Measurements from ENCODE around the gene DAPK2.

DNA sequence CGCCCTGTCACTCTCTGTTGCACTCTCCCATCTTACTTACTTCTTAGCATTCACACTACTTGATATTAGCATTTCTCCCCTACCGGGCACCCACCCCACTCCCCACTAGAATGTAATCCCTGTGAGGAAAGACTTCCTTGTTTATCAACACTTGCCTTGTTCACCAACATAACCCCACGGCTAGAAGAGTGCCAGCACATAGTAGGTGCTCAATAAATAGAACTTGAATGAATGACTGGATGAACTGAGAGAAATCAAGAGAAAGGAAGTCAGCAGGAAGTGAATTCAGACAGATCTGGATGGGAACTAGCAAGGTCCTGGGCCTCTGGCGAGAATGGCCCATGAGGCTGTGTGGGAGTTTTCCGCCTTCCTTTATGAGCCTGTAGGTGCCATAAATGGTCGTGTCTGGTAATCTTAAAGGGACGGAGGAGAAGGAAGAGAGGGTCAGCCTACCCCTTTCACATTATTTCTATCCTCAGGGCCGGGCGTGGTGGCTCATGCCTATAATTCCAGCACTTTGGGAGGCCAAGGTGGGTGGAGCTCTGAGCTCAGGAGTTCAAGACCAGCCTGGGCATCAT is 170.1 kb downstream of the DAPK2 start:
- TF ChIP-seq, protein P1, sequence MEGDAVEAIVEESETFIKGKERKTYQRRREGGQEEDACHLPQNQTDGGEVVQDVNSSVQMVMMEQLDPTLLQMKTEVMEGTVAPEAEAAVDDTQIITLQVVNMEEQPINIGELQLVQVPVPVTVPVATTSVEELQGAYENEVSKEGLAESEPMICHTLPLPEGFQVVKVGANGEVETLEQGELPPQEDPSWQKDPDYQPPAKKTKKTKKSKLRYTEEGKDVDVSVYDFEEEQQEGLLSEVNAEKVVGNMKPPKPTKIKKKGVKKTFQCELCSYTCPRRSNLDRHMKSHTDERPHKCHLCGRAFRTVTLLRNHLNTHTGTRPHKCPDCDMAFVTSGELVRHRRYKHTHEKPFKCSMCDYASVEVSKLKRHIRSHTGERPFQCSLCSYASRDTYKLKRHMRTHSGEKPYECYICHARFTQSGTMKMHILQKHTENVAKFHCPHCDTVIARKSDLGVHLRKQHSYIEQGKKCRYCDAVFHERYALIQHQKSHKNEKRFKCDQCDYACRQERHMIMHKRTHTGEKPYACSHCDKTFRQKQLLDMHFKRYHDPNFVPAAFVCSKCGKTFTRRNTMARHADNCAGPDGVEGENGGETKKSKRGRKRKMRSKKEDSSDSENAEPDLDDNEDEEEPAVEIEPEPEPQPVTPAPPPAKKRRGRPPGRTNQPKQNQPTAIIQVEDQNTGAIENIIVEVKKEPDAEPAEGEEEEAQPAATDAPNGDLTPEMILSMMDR (IDR thresholded peaks at IDR 0.05; ENCODE audit: insufficient read depth, low read depth, low read length) = no peak
- TF ChIP-seq EZH2 (IDR thresholded peaks at IDR 0.05; ENCODE audit: insufficient read depth, low read length) = no peak
